Transverse colon (tissue), 4 donors: ENCODE results near the gene PI16. TPM values are rescaled to one million over a fixed set of nuclear protein-coding genes. Genes with fewer than 3 reads are reported as not detected.

Experiments used
- DNase-seq: peaks from one replicate; pipeline ENCODE4 v3.0.0-alpha.2; 2019
- H3K27ac ChIP-seq, 4 donors: fragments of 200-600 bp; sonication (generic); 2 replicates each; pipeline ENCODE4 v1.5.1; 2016 to 2018; ENCODE audit warnings: inconsistent platforms in 4 of 4
- H3K27me3 ChIP-seq: fragments of 200-600 bp; sonication (generic); 2 replicates; pipeline ENCODE4 v1.5.1; 2017; ENCODE audit warnings: inconsistent platforms
- H3K36me3 ChIP-seq, 4 donors: fragments of 200-600 bp; sonication (generic); 2 replicates each; pipeline ENCODE4 v1.5.1; 2017 to 2019; ENCODE audit warnings: inconsistent platforms in 4 of 4
- H3K4me1 ChIP-seq, 4 donors: fragments of 200-600 bp; sonication (generic); 2 replicates each; pipeline ENCODE4 v1.5.1; 2017 to 2020; ENCODE audit warnings: inconsistent platforms in 4 of 4
- H3K4me3 ChIP-seq, 4 donors: fragments of 200-600 bp; sonication (generic); 1 replicate in 1 of 4; 2 replicates in 3 of 4; pipeline versions ENCODE4 v1.5.1 to v1.6.1; 2017 to 2019; ENCODE audit warnings: inconsistent platforms in 4 of 4
- H3K9me3 ChIP-seq, 2 donors: fragments of 200-600 bp; sonication (generic); 2 replicates each; pipeline ENCODE4 v1.5.1; 2017 to 2019; ENCODE audit warnings: inconsistent platforms in 2 of 2
- CTCF ChIP-seq, 5 experiments: fragments of 200-600 bp in 3 of 5; fragments of 450-650 bp in 2 of 5; sonication (generic) in 3 of 5; IDR thresholded peaks; 1 replicate in 2 of 5; 2 replicates in 3 of 5; pipeline ENCODE4 v1.5.1; 2016 to 2017; ENCODE audit warnings: antibody characterized with exemption in 5 of 5, inconsistent platforms in 3 of 5, mild to moderate bottlenecking in 2 of 5, moderate library complexity in 1 of 5
- EP300 ChIP-seq: sonication (generic); formaldehyde crosslinking; IDR thresholded peaks from one replicate; pipeline ENCODE4 v1.6.1; 2017; ENCODE audit warnings: antibody characterized with exemption, low read depth
- POLR2A ChIP-seq: fragments of 450-650 bp; IDR thresholded peaks from one replicate; pipeline ENCODE4 v1.6.1; 2016; ENCODE audit warnings: antibody characterized with exemption, mild to moderate bottlenecking, moderate library complexity
- POLR2AphosphoS5 ChIP-seq, 3 donors: sonication (generic); formaldehyde crosslinking; IDR thresholded peaks; one replicate each; pipeline ENCODE4 v1.6.1; 2016; ENCODE audit warnings: antibody characterized with exemption in 3 of 3
- WGBS, 2 donors: methylation state at CpG; one replicate each; pipeline ENCODE4 v1.1.5; 2018; ENCODE audit warnings: low coverage in 1 of 2; 5-methylcytosine and 5-hydroxymethylcytosine counted together
- in situ Hi-C, 4 donors: fragments of 200-750 bp; cut with MboI; loops; one replicate each; pipeline versions ENCODE4 v1.15.0 to v1.15.1; 2017; ENCODE audit warnings: low sequenced_read_pairs in 3 of 4, low pct_ligation_motif_present in 1 of 4, low pct_unique_long_range_greater_than_20kb in 1 of 4
- intact Hi-C: fragments of 100-400 bp; cut with DNase I; formaldehyde crosslinking; loops from one replicate; pipeline ENCODE4 v1.15.1; 2023; ENCODE audit warnings: low total_unique reads
- total RNA-seq, 4 donors: library from RNA; depleted of rRNA; stranded (reverse); fragments of >200 nt; gene quantifications; one replicate each; pipeline ENCODE4 v1.1.0, GENCODE V29; 2016

Gene PI16
- total RNA-seq, 4 donors from 2014 or later: 0.60 to 5.6 (median 4.0) TPM; not detected in 1

DNA sequence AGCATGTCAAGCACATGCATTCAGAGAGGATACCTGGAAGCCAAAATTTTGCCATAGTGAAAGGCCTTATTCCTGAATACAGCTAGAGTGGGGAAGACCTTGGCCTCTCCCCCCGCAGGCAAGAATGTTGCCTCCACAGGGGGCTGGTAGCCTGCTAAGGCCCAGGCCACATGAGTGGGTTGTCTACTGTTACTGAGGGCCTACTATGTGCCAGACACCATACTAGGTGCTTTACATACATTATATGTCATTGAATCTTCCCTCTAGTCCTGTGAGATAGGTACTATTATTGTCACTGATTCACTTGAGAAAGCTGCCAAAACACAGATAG, 642 bp upstream of the PI16 start:
- Histone ChIP-seq H3K27ac (no peak overlapping the region), H3K4me1 (no peaks in the 10 kb centered on the region), H3K36me3 (no peaks in the 10 kb centered on the region), H3K9me3 (no peaks in the 10 kb centered on the region), H3K4me3 (no peak overlapping the region), H3K27me3 (no peaks in the 10 kb centered on the region)
- intact Hi-C loops (no loop called here), in situ Hi-C loops (no loop called here)
- WGBS, 2 donors: 86% methylated on average over 1 of the region's 1 CpG; no CpG with 5 or more reads in 1 of the 2 donors
- DNase-seq: no peak
- TF ChIP-seq CTCF (IDR thresholded peaks at IDR 0.05) (no peak), POLR2A (no peak), POLR2AphosphoS5 (IDR thresholded peaks at IDR 0.05) (no peak), EP300 (no peak)

DNA sequence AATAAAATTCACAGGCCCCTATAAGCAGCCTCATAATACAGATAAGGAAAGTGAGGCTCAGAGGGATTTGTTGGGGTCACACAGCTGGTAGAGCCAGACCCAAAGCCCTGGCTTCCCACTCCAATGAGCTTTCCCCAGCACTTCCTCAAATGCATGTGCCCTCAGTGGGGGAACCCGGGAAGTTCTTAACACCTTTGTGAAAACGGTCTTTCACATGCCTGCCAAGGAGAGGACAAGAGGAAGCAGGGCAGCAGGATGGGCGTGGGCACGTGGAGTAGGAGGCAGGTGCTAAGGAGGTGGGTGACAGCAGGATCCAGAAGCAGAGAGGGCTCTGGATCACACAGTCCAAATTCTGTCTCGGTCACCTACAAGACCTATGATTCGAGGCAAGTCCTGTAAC, 598 bp downstream of the PI16 start:
- no peaks in the 10 kb centered on the region for H3K27me3 ChIP-seq
- in situ Hi-C loops (no loop called here), intact Hi-C loops (no loop called here)
- no peaks in the 10 kb centered on the region for H3K4me1 ChIP-seq
- no peaks in the 10 kb centered on the region for H3K36me3 ChIP-seq
- H3K4me3 ChIP-seq: no peak overlapping the region
- no peaks in the 10 kb centered on the region for H3K9me3 ChIP-seq
- TF ChIP-seq EP300 (no peak), POLR2AphosphoS5 (IDR thresholded peaks at IDR 0.05) (no peak), CTCF (IDR thresholded peaks at IDR 0.05) (no peak), POLR2A (no peak)
- 48 to 69% methylated on average over 3 to 6 of the region's 6 CpGs for WGBS, 2 donors
- H3K27ac ChIP-seq: no peak overlapping the region
- DNase-seq: no peak

DNA sequence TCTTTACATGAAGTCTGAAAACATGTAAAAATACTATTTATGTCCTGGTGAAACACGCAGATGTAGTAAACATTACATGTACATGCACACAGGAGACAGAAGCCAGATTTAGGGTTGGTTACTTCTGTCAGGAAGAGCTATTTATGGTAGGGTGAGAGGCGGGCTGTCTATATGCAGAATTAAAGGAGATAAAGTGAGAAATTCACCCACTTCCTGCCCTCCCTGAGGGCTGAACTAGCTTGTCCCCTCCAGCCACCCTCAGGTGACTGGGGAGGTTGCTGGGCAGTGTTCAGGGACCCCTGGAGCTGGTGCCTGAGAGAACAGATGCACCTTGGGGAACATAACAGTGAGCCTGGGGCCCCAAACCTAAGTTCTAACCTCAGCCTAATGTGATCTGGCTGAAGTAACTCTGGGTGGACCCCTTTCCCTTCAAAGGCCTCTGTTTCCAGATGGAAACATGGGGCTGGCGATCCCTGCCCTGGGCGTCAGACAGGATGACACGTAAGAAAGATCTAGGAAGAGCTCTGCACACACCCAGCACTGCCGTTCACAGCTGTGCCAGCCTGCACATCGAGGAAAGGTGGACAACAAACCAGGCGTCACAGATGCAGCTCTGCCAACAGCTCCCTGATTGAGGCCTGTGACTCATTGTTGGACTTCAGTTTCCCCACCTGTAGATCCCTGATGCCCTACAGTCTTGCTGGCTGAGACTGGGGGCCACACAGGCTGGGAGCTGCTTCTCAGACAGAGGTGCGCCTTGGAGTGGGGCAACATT, 1.3 kb downstream of the PI16 start:
- intact Hi-C loops: no loop called here
- H3K27ac ChIP-seq: no peak overlapping the region
- 75 to 77% methylated on average over 2 to 9 of the region's 9 CpGs for WGBS, 2 donors

GRCh38 chr6:36956446-36956820, 1.9 kb downstream of the PI16 start:
- H3K4me1 ChIP-seq: no peaks in the 10 kb centered on the region
- intact Hi-C loops: no loop called here
- no peak overlapping the region for H3K4me3 ChIP-seq
- no peaks in the 10 kb centered on the region for H3K9me3 ChIP-seq
- H3K27me3 ChIP-seq: no peaks in the 10 kb centered on the region
- TF ChIP-seq POLR2A: no peak
- no peak for TF ChIP-seq POLR2AphosphoS5 (IDR thresholded peaks at IDR 0.05)
- TF ChIP-seq CTCF (IDR thresholded peaks at IDR 0.05): no peak
- TF ChIP-seq EP300: no peak
- no peak for DNase-seq
- H3K27ac ChIP-seq: no peak overlapping the region
- in situ Hi-C loops: no loop called here
- H3K36me3 ChIP-seq: no peaks in the 10 kb centered on the region

More for the DNA sequence above, 1.3 kb downstream of the PI16 start:
- no peaks in the 10 kb centered on the region for H3K4me1 ChIP-seq
- no peaks in the 10 kb centered on the region for H3K27me3 ChIP-seq
- H3K9me3 ChIP-seq: no peaks in the 10 kb centered on the region
- H3K4me3 ChIP-seq: no peak overlapping the region
- DNase-seq: no peak
- in situ Hi-C loops: no loop called here
- TF ChIP-seq CTCF (IDR thresholded peaks at IDR 0.05) (no peak), POLR2A (no peak), POLR2AphosphoS5 (IDR thresholded peaks at IDR 0.05) (no peak), EP300 (no peak)
- H3K36me3 ChIP-seq: no peaks in the 10 kb centered on the region
